ENCODE data around the gene NRTN. TPM values are rescaled to one million over a fixed set of nuclear protein-coding genes. Genes with fewer than 3 reads are reported as not detected.

Gene NRTN
- total RNA-seq, 2 experiments from 2014 or later, result 0.49 to 3.2 TPM

DNA sequence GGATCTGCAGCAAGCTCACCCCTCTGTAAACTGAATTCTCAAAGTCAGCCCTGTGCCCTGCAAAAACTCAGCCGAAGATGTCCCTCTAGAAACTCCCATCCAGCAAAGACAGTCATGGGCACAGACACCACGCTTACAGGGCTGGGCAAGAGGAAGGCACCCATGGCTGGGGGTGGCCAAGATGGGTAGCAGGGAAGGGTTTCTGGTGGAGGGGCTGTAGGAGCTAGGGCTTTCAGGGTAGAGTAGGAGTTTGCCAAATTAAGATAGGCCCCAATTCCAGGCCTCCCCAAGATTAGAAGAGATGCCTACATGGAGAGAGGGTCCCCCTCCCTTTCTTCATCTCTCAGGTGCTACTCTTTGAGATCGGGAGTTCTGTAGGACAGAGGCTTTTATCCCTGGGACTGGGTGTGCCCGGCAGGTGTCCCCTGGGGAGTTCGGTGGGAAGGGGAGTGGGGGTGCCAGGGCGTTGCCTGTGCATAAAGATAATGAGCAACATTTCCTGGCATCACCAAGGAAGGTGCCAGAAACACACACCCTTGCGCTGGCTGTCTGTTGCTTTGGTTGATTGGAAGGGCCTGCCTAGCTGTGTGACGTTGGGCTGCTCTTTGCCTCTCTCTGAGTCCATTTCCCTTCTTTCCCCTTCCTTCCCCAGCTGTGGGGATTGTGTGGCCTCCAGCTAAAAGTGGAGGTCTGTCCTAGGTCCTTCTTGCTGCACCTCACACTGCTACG is 9.4 kb downstream of the NRTN start:
- Histone ChIP-seq H3K27ac (ENCODE audit: low read depth, low read length, poor library complexity, severe bottlenecking) (no peak overlapping the region), H3K9me3 (ENCODE audit: low read length) (no peaks in the 10 kb centered on the region), H3K79me2 (ENCODE audit: insufficient read depth, low read depth, low read length) (no peaks in the 10 kb centered on the region), H3K4me1 (ENCODE audit: insufficient read depth, low read length, poor library complexity, severe bottlenecking) (no peaks in the 10 kb centered on the region), H4K20me1 (ENCODE audit: insufficient read depth, low read length) (no peaks in the 10 kb centered on the region), H3K9me2 (ENCODE audit: insufficient read depth, low read length) (no peaks in the 10 kb centered on the region), H2AFZ (ENCODE audit: low read length) (no peak overlapping the region), H3K4me2 (ENCODE audit: low read length) (no peak overlapping the region), H3K4me3 (ENCODE audit: low read depth, low read length, poor library complexity, severe bottlenecking) (no peak overlapping the region), H3K36me3 (ENCODE audit: insufficient read depth, low read length) (no peaks in the 10 kb centered on the region)
- intact Hi-C loops (cut with micrococcal nuclease; ENCODE audit: unreplicated experiment), result no loop called here
- no peak for TF ChIP-seq EZH2phosphoT487 (IDR thresholded peaks at IDR 0.05; ENCODE audit: borderline replicate concordance, low read depth, low read length)
- no peak for TF ChIP-seq CTCF (conservative IDR thresholded peaks at IDR 0.05; ENCODE audit: low read length)
- BruUV-seq (replicated peaks), result no TSS peak
- ChIA-PET CTCF (ENCODE audit: unreplicated experiment) (no interaction called here), POLR2A (no interaction called here)
- no peak for DNase-seq (ENCODE audit: low spot score)

DNA sequence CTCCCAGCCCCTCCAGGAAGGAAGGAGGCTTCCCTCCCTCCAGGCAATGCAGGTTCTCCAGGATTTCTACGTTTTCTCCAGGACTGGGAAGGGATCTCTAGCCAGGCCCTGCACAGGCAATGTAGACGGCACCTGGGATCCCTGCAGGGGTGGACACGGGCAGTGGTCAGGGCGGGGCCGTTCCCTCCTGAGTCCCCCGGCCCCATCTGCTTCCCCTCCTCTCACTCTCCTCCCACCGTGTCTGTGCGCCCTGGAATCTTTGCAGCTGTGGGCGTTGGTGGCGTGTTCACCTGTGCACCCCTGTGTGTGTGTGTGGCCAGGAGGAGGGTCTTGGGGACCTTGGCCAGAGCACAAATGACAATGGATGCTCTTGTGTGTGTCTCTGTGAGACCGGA is 10.0 kb downstream of the NRTN start:
- intact Hi-C loops (cut with micrococcal nuclease; ENCODE audit: unreplicated experiment), result no loop called here
- H3K4me2 ChIP-seq (ENCODE audit: low read length), result no peak overlapping the region
- no TSS peak for BruUV-seq (replicated peaks)
- no peak overlapping the region for H3K27ac ChIP-seq (ENCODE audit: low read depth, low read length, poor library complexity, severe bottlenecking)
- no peaks in the 10 kb centered on the region for H3K9me3 ChIP-seq (ENCODE audit: low read length)
- no peaks in the 10 kb centered on the region for H3K79me2 ChIP-seq (ENCODE audit: insufficient read depth, low read depth, low read length)
- no peaks in the 10 kb centered on the region for H3K4me1 ChIP-seq (ENCODE audit: insufficient read depth, low read length, poor library complexity, severe bottlenecking)
- H2AFZ ChIP-seq (ENCODE audit: low read length), result no peak overlapping the region
- H3K4me3 ChIP-seq (ENCODE audit: low read depth, low read length, poor library complexity, severe bottlenecking), result no peak overlapping the region
- no peaks in the 10 kb centered on the region for H3K9me2 ChIP-seq (ENCODE audit: insufficient read depth, low read length)
- no peaks in the 10 kb centered on the region for H4K20me1 ChIP-seq (ENCODE audit: insufficient read depth, low read length)
- no peak for DNase-seq (ENCODE audit: low spot score)
- ChIA-PET CTCF (ENCODE audit: unreplicated experiment) (no interaction called here), POLR2A (no interaction called here)
- no peak for TF ChIP-seq CTCF (conservative IDR thresholded peaks at IDR 0.05; ENCODE audit: low read length)
- no peak for TF ChIP-seq EZH2phosphoT487 (IDR thresholded peaks at IDR 0.05; ENCODE audit: borderline replicate concordance, low read depth, low read length)
- no peaks in the 10 kb centered on the region for H3K36me3 ChIP-seq (ENCODE audit: insufficient read depth, low read length)

- POLR2A ChIA-PET, result no interaction called here
- no TSS peak for BruUV-seq (replicated peaks)
- no peaks in the 10 kb centered on the region for H4K20me1 ChIP-seq (ENCODE audit: insufficient read depth, low read length)
- DNase-seq (ENCODE audit: low spot score), result no peak
- CTCF ChIA-PET (ENCODE audit: unreplicated experiment), result no interaction called here
- H3K27ac ChIP-seq (ENCODE audit: low read depth, low read length, poor library complexity, severe bottlenecking), result no peak overlapping the region
- TF ChIP-seq EZH2phosphoT487 (IDR thresholded peaks at IDR 0.05; ENCODE audit: borderline replicate concordance, low read depth, low read length) (no peak), CTCF (conservative IDR thresholded peaks at IDR 0.05; ENCODE audit: low read length) (no peak)
- intact Hi-C loops (cut with micrococcal nuclease; ENCODE audit: unreplicated experiment), result no loop called here
- H3K4me1 ChIP-seq (ENCODE audit: insufficient read depth, low read length, poor library complexity, severe bottlenecking), result peaks cover 8% of the 10 kb centered on the region
- H3K4me3 ChIP-seq (ENCODE audit: low read depth, low read length, poor library complexity, severe bottlenecking), result no peak overlapping the region
- no peaks in the 10 kb centered on the region for H3K9me2 ChIP-seq (ENCODE audit: insufficient read depth, low read length)
- no peak overlapping the region for H3K4me2 ChIP-seq (ENCODE audit: low read length)
- no peaks in the 10 kb centered on the region for H3K79me2 ChIP-seq (ENCODE audit: insufficient read depth, low read depth, low read length)
- no peaks in the 10 kb centered on the region for H3K9me3 ChIP-seq (ENCODE audit: low read length)
- no peaks in the 10 kb centered on the region for H3K36me3 ChIP-seq (ENCODE audit: insufficient read depth, low read length)
- H2AFZ ChIP-seq (ENCODE audit: low read length), result no peak overlapping the region
Observed at GRCh38 chr19:5817218-5817617, 12.4 kb downstream of the NRTN start.
